PC-9 (cell line): ENCODE measurements around the gene FYN. TPM values are rescaled to one million over a fixed set of nuclear protein-coding genes. Genes with fewer than 3 reads are reported as not detected.

Source experiments
- BruUV-seq: library from RNA; stranded (reverse); fragments of 400-500 nt; replicated peaks from 2 replicates; lab custom pipeline; 2021; lab: Mats Ljungman, UMichigan
- CTCF ChIA-PET: fragments of 300-600 bp; sonication (Branson Sonifier 250); formaldehyde crosslinking; loops from one replicate; lab custom pipeline; 2022; ENCODE audit warnings: antibody characterized with exemption; lab: Charles Lee
- POLR2A ChIA-PET: fragments of 300-600 bp; sonication (Branson Sonifier 250); formaldehyde crosslinking; loops from one replicate; lab custom pipeline; 2022; ENCODE audit warnings: antibody characterized with exemption; ENCODE audit not compliant: unreplicated experiment; lab: Charles Lee
- DNase-seq, 2 experiments: peaks; one replicate each; pipeline versions ENCODE4 v3.0.0 to v3.0.0-alpha.2; 2015 to 2022; ENCODE audit warnings: mixed read lengths in 1 of 2
- H2AFZ ChIP-seq: fragments of 200-600 bp; sonication (generic); 2 replicates; pipeline ENCODE4 v1.8.1; 2017; ENCODE audit warnings: antibody characterized with exemption
- H3F3A ChIP-seq: fragments of 200-600 bp; sonication (generic); 2 replicates; pipeline ENCODE4 v1.8.1; 2017; ENCODE audit warnings: antibody characterized with exemption, mild to moderate bottlenecking, low read depth; ENCODE audit not compliant: insufficient read depth
- H3K27ac ChIP-seq: fragments of 200-600 bp; sonication (generic); 2 replicates; pipeline ENCODE4 v1.6.1; 2016; ENCODE audit warnings: mixed run types
- H3K27me3 ChIP-seq: fragments of 200-600 bp; sonication (generic); 2 replicates; pipeline ENCODE4 v1.6.1; 2016; ENCODE audit warnings: low read depth, mixed run types; ENCODE audit not compliant: insufficient read depth
- H3K36me3 ChIP-seq: fragments of 200-600 bp; sonication (generic); 2 replicates; pipeline ENCODE4 v1.6.1; 2016; ENCODE audit warnings: low read depth, mixed run types
- H3K4me1 ChIP-seq: fragments of 200-600 bp; sonication (generic); replicated peaks from 2 replicates; pipeline ENCODE4 v1.6.1; 2016; ENCODE audit warnings: mixed run types; ENCODE audit not compliant: insufficient read depth
- H3K4me2 ChIP-seq: fragments of 200-600 bp; sonication (generic); 2 replicates; pipeline ENCODE4 v1.6.1; 2017; ENCODE audit warnings: mixed run types
- H3K4me3 ChIP-seq: fragments of 200-600 bp; sonication (generic); 2 replicates; pipeline ENCODE4 v1.6.1; 2016; ENCODE audit warnings: mixed run types
- H3K79me2 ChIP-seq: fragments of 200-600 bp; sonication (generic); 2 replicates; pipeline ENCODE4 v1.6.1; 2017; ENCODE audit warnings: low read depth, mixed run types
- H3K9me2 ChIP-seq: fragments of 200-600 bp; sonication (generic); 2 replicates; pipeline ENCODE4 v1.8.1; 2017; ENCODE audit warnings: mild to moderate bottlenecking; ENCODE audit not compliant: insufficient read depth
- H3K9me3 ChIP-seq: fragments of 200-600 bp; sonication (generic); 2 replicates; pipeline ENCODE4 v1.8.1; 2016; ENCODE audit warnings: low read depth; ENCODE audit not compliant: insufficient read depth
- H4K20me1 ChIP-seq: fragments of 200-600 bp; sonication (generic); 2 replicates; pipeline ENCODE4 v1.8.1; 2017; ENCODE audit not compliant: insufficient read depth
- CTCF ChIP-seq: fragments of 200-600 bp; sonication (generic); conservative IDR thresholded peaks from 2 replicates; pipeline ENCODE4 v1.6.1; 2017; ENCODE audit warnings: mixed run types, antibody characterized with exemption, mild to moderate bottlenecking, moderate library complexity
- EZH2 ChIP-seq: fragments of 200-600 bp; sonication (generic); IDR thresholded peaks from 2 replicates; pipeline ENCODE4 v1.8.0; 2017; ENCODE audit warnings: antibody characterized with exemption, low read depth
- intact Hi-C: fragments of 100-400 bp; cut with micrococcal nuclease; formaldehyde crosslinking; loops from one replicate; pipeline ENCODE4 v1.10.0; 2022; ENCODE audit not compliant: unreplicated experiment
- total RNA-seq: library from RNA; stranded (reverse); gene quantifications from 2 replicates; pipeline ENCODE4 v1.2.3, GENCODE V29; 2021

Gene FYN
- total RNA-seq, 1 experiment from 2014 or later: 53.3 TPM

GRCh38 chr6:111809766-111810165 is 63.5 kb downstream of the FYN start:
- no peaks in the 10 kb centered on the region for H3K27me3 ChIP-seq
- POLR2A ChIA-PET: no interaction called here
- no peak overlapping the region for H3K4me2 ChIP-seq
- H3F3A ChIP-seq: peaks cover 46% of the 10 kb centered on the region
- H3K9me3 ChIP-seq: no peaks in the 10 kb centered on the region
- no peaks in the 10 kb centered on the region for H4K20me1 ChIP-seq
- H3K79me2 ChIP-seq: peaks cover 52% of the 10 kb centered on the region; the same call in 1 of the 2 replicates
- no peak overlapping the region for H3K4me3 ChIP-seq
- no peak overlapping the region for H2AFZ ChIP-seq
- H3K36me3 ChIP-seq: no peaks in the 10 kb centered on the region
- DNase-seq: no peak
- H3K4me1 ChIP-seq: peaks cover 86% of the 10 kb centered on the region
- H3K27ac ChIP-seq: no peak overlapping the region
- TF ChIP-seq CTCF (no peak), EZH2 (no peak)
- H3K9me2 ChIP-seq: no peaks in the 10 kb centered on the region
- no TSS peak for BruUV-seq
- CTCF ChIA-PET: no interaction called here
- intact Hi-C loops: no loop called here

GRCh38 chr6:111809264-111809663 is 64.0 kb downstream of the FYN start:
- CTCF ChIA-PET: no interaction called here
- no peak for TF ChIP-seq EZH2
- no peak for TF ChIP-seq CTCF
- intact Hi-C loops: no loop called here

GRCh38 chr6:111808493-111808892 is 64.8 kb downstream of the FYN start:
- Histone ChIP-seq H3K4me2 (no peak overlapping the region), H3K36me3 (no peaks in the 10 kb centered on the region), H2AFZ (no peak overlapping the region), H3F3A (peaks cover 42% of the 10 kb centered on the region), H3K27me3 (no peaks in the 10 kb centered on the region), H3K9me3 (no peaks in the 10 kb centered on the region), H4K20me1 (no peaks in the 10 kb centered on the region), H3K27ac (no peak overlapping the region), H3K79me2 (peaks cover 53% of the 10 kb centered on the region; the same call in 1 of the 2 replicates), H3K4me3 (no peak overlapping the region), H3K9me2 (no peaks in the 10 kb centered on the region), H3K4me1 (peaks cover 79% of the 10 kb centered on the region)
- intact Hi-C loops: no loop called here
- POLR2A ChIA-PET: no interaction called here
- CTCF ChIA-PET: no interaction called here
- no TSS peak for BruUV-seq
- no peak for TF ChIP-seq EZH2
- no peak for TF ChIP-seq CTCF
- no peak for DNase-seq

More at GRCh38 chr6:111809264-111809663, 64.0 kb downstream of the FYN start:
- Histone ChIP-seq H4K20me1 (no peaks in the 10 kb centered on the region), H3K4me3 (no peak overlapping the region), H3K27ac (no peak overlapping the region), H3K9me2 (no peaks in the 10 kb centered on the region), H3K4me1 (peaks cover 86% of the 10 kb centered on the region), H3K36me3 (no peaks in the 10 kb centered on the region), H3K9me3 (no peaks in the 10 kb centered on the region), H3K27me3 (no peaks in the 10 kb centered on the region), H2AFZ (no peak overlapping the region), H3F3A (peaks cover 49% of the 10 kb centered on the region), H3K79me2 (peaks cover 52% of the 10 kb centered on the region; the same call in 1 of the 2 replicates), H3K4me2 (no peak overlapping the region)
- DNase-seq: no peak
- POLR2A ChIA-PET: no interaction called here
- no TSS peak for BruUV-seq
